Measurements from ENCODE around the gene GIMAP7.

- TF ChIP-seq CTCF (IDR thresholded peaks at IDR 0.05), result no peak
- TF ChIP-seq JUND (IDR thresholded peaks at IDR 0.05), result no peak
These were observed 48.2 kb downstream of the GIMAP7 start for GRCh38 chr7:150562919-150563318.

All from SK-N-SH (cell line).